Esophagus squamous epithelium (tissue), 4 donors: ENCODE data around the gene NAT8L.

Experiments used
- CTCF ChIP-seq, 6 experiments: fragments of 450-650 bp in 4 of 6; fragments of 200-600 bp in 2 of 6; sonication (generic) in 2 of 6; IDR thresholded peaks; one replicate each; pipeline ENCODE4 v1.5.1; 2016 to 2019; ENCODE audit warnings: antibody characterized with exemption in 6 of 6, mild to moderate bottlenecking in 4 of 6, moderate library complexity in 4 of 6
- POLR2A ChIP-seq, 4 donors: fragments of 450-650 bp; IDR thresholded peaks; one replicate each; pipeline ENCODE4 v1.6.1; 2017; ENCODE audit warnings: antibody characterized with exemption in 4 of 4, mild to moderate bottlenecking in 4 of 4, moderate library complexity in 3 of 4

- TF ChIP-seq POLR2A (IDR thresholded peaks at IDR 0.05), result no peak
- no peak for TF ChIP-seq CTCF (IDR thresholded peaks at IDR 0.05)
Observed at GRCh38 chr4:2080429-2081300, 21.5 kb downstream of the NAT8L start.
